Naive thymus-derived CD4-positive, alpha-beta T cell (primary cell): Measurements from ENCODE around the gene RPP30. TPM values are rescaled to one million over a fixed set of nuclear protein-coding genes. Genes with fewer than 3 reads are reported as not detected.
A peak's percentile ranks its signal among the peaks of the same experiment; 100 is the strongest.

ENCODE experiments used
- ATAC-seq: fragments of 150-1000 bp; cut with Tn5 transposase; 2 replicates; pipeline ENCODE4 v1.10.0; 2021; ENCODE audit warnings: mild to moderate bottlenecking, moderate library complexity
- CTCF ChIA-PET: fragments of 350-600 bp; sonication (Branson Sonifier 250); formaldehyde crosslinking; loops from one replicate; lab custom pipeline; 2021; ENCODE audit warnings: antibody characterized with exemption; lab: Charles Lee
- POLR2A ChIA-PET: fragments of 350-600 bp; sonication (Branson Sonifier 250); formaldehyde crosslinking; loops from one replicate; lab custom pipeline; 2021; ENCODE audit warnings: antibody characterized with exemption, inconsistent platforms; lab: Charles Lee
- DNase-seq, 9 donors: peaks; one replicate each; pipeline versions ENCODE4 v3.0.0 to v3.0.0-alpha.2; 2020 to 2022; ENCODE audit warnings: mixed read lengths in 1 of 9
- H3K27ac ChIP-seq: one replicate; pipeline ENCODE4 v1.7.0; 2013; ENCODE audit warnings: mild to moderate bottlenecking, low read depth, low read length, moderate library complexity
- H3K27me3 ChIP-seq, 2 donors: one replicate each; pipeline ENCODE4 v1.7.0; 2013; ENCODE audit warnings: low read length in 2 of 2, mild to moderate bottlenecking in 2 of 2, moderate library complexity in 2 of 2; ENCODE audit not compliant: control insufficient read depth in 2 of 2, insufficient read depth in 2 of 2
- H3K36me3 ChIP-seq, 3 experiments: 1 replicate in 2 of 3; 2 replicates in 1 of 3; pipeline ENCODE4 v1.7.0; 2013; ENCODE audit warnings: low read length in 3 of 3, mild to moderate bottlenecking in 3 of 3, moderate library complexity in 1 of 3; ENCODE audit not compliant: insufficient read depth in 3 of 3, control insufficient read depth in 2 of 3
- H3K4me1 ChIP-seq, 2 donors: one replicate each; pipeline ENCODE4 v1.7.0; 2013; ENCODE audit warnings: low read length in 2 of 2, mild to moderate bottlenecking in 2 of 2, moderate library complexity in 1 of 2; ENCODE audit not compliant: control insufficient read depth in 2 of 2, insufficient read depth in 2 of 2
- H3K4me3 ChIP-seq: 2 replicates; pipeline ENCODE4 v1.7.0; 2013; ENCODE audit warnings: mild to moderate bottlenecking, low read length
- H3K9me3 ChIP-seq, 3 experiments: 1 replicate in 2 of 3; 2 replicates in 1 of 3; pipeline ENCODE4 v1.7.0; 2013; ENCODE audit warnings: low read length in 3 of 3; ENCODE audit not compliant: control insufficient read depth in 2 of 3
- H3K27ac Mint-ChIP-seq, 9 donors: one replicate each; pipeline ENCODE4 v1.8.0; 2020 to 2022; ENCODE audit warnings: mixed read lengths in 9 of 9, mild to moderate bottlenecking in 8 of 9, moderate library complexity in 5 of 9, inconsistent platforms in 2 of 9
- H3K27me3 Mint-ChIP-seq, 5 donors: one replicate each; pipeline ENCODE4 v1.8.0; 2021 to 2022; ENCODE audit warnings: mixed read lengths in 5 of 5, mild to moderate bottlenecking in 1 of 5
- H3K36me3 Mint-ChIP-seq, 5 donors: one replicate each; pipeline ENCODE4 v1.8.0; 2020 to 2022; ENCODE audit warnings: mixed read lengths in 5 of 5, mild to moderate bottlenecking in 3 of 5, inconsistent platforms in 1 of 5
- H3K4me1 Mint-ChIP-seq, 7 donors: one replicate each; pipeline ENCODE4 v1.8.0; 2020 to 2022; ENCODE audit warnings: mixed read lengths in 7 of 7, mild to moderate bottlenecking in 3 of 7, inconsistent platforms in 1 of 7
- H3K4me3 Mint-ChIP-seq, 10 donors: one replicate each; pipeline ENCODE4 v1.8.0; 2020 to 2022; ENCODE audit warnings: mild to moderate bottlenecking in 10 of 10, mixed read lengths in 10 of 10, moderate library complexity in 6 of 10, inconsistent platforms in 2 of 10
- H3K9me3 Mint-ChIP-seq, 11 donors: one replicate each; pipeline ENCODE4 v1.8.0; 2020 to 2022; ENCODE audit warnings: mixed read lengths in 11 of 11, mild to moderate bottlenecking in 4 of 11, inconsistent platforms in 1 of 11, moderate library complexity in 1 of 11
- intact Hi-C, 2 donors: fragments of 100-400 bp; cut with micrococcal nuclease; formaldehyde crosslinking; loops; one replicate each; pipeline ENCODE4 v1.15.1; 2023
- polyA plus RNA-seq, 2 donors: library from polyadenylated mRNA; unstranded; fragments of 300-500 nt; fragmentation: Illumina TruSeq; gene quantifications; one replicate each; pipeline ENCODE4 v1.2.3, GENCODE V29; 2021
- total RNA-seq, 6 experiments: library from RNA in 5 of 6; stranded (reverse) in 5 of 6; gene quantifications; 1 replicate in 5 of 6; 2 replicates in 1 of 6; pipeline ENCODE4 v1.2.3 and lab custom pipeline; 2021 to 2026

The RPP30 gene
- total and polyA plus RNA-seq, 7 experiments from 2014 or later, result 24.1 to 50.0 (median 38.1) TPM

- no peak overlapping the region for H3K27ac Mint-ChIP-seq
- POLR2A ChIA-PET, result no interaction called here
- Histone ChIP-seq H3K4me3 (no peak overlapping the region), H3K9me3 (peaks cover 0 to 8% (median 4%) of the 10 kb centered on the region in 3 experiments), H3K4me1 (no peaks in the 10 kb centered on the region), H3K36me3 (no peaks in the 10 kb centered on the region), H3K27ac (no peak overlapping the region), H3K27me3 (no peaks in the 10 kb centered on the region)
- H3K4me1 Mint-ChIP-seq, result peaks cover 0 to 7% (median 0%) of the 10 kb centered on the region in 7 donors
- H3K4me3 Mint-ChIP-seq, result no peak overlapping the region
- no peak for ATAC-seq
- H3K9me3 Mint-ChIP-seq, result peaks cover 0 to 16% (median 8%) of the 10 kb centered on the region in 11 donors
- H3K27me3 Mint-ChIP-seq, result peaks cover 13 to 45% (median 38%) of the 10 kb centered on the region in 5 donors
- peaks cover under 1 to 6% (median 6%) of the 10 kb centered on the region in 5 donors for H3K36me3 Mint-ChIP-seq
- no peak for DNase-seq
- intact Hi-C loops, result no loop called here
- CTCF ChIA-PET, result no interaction called here
Observed at GRCh38 chr10:90845726-90846125, 26.0 kb upstream of the RPP30 start.

- no peak for ATAC-seq
- intact Hi-C loops, result no loop called here
- Histone ChIP-seq H3K9me3 (peaks cover 0 to 14% (median 4%) of the 10 kb centered on the region in 3 experiments), H3K27ac (no peak overlapping the region), H3K4me3 (no peak overlapping the region), H3K36me3 (no peaks in the 10 kb centered on the region), H3K27me3 (no peaks in the 10 kb centered on the region), H3K4me1 (no peaks in the 10 kb centered on the region)
- no peak for DNase-seq
- CTCF ChIA-PET, result no interaction called here
- peaks cover 0 to 7% (median 0%) of the 10 kb centered on the region in 7 donors for H3K4me1 Mint-ChIP-seq
- peaks cover 0 to 25% (median 14%) of the 10 kb centered on the region in 11 donors for H3K9me3 Mint-ChIP-seq
- POLR2A ChIA-PET, result no interaction called here
- no peak overlapping the region for H3K4me3 Mint-ChIP-seq
- H3K27me3 Mint-ChIP-seq, result peaks cover 11 to 52% (median 44%) of the 10 kb centered on the region in 5 donors
- H3K36me3 Mint-ChIP-seq, result peaks cover 5 to 12% (median 8%) of the 10 kb centered on the region in 5 donors
- no peak overlapping the region for H3K27ac Mint-ChIP-seq
Observed at GRCh38 chr10:90846746-90847145, 25.0 kb upstream of the RPP30 start.

- Mint-ChIP-seq H3K36me3 (peaks cover 7 to 14% (median 9%) of the 10 kb centered on the region in 5 donors), H3K9me3 (peaks cover 0 to 31% (median 16%) of the 10 kb centered on the region in 11 donors), H3K4me3 (no peak overlapping the region), H3K27ac (no peak overlapping the region), H3K27me3 (peaks cover 14 to 59% (median 50%) of the 10 kb centered on the region in 5 donors), H3K4me1 (peaks cover 0 to 7% (median 0%) of the 10 kb centered on the region in 7 donors)
- Histone ChIP-seq H3K36me3 (no peaks in the 10 kb centered on the region), H3K9me3 (peaks cover 0 to 14% (median 4%) of the 10 kb centered on the region in 3 experiments), H3K4me1 (no peaks in the 10 kb centered on the region), H3K27me3 (no peaks in the 10 kb centered on the region), H3K27ac (no peak overlapping the region), H3K4me3 (no peak overlapping the region)
- ATAC-seq (peak; percentile 68), DNase-seq (no peak)
- intact Hi-C loops, result no loop called here
- CTCF ChIA-PET, result no interaction called here
- POLR2A ChIA-PET, result no interaction called here
Observed at GRCh38 chr10:90847436-90847835, 24.3 kb upstream of the RPP30 start.

- intact Hi-C loops, result no loop called here
- no peak for DNase-seq
- H3K27ac Mint-ChIP-seq, result no peak overlapping the region
- ATAC-seq, result no peak
- Histone ChIP-seq H3K27ac (no peak overlapping the region), H3K27me3 (peaks cover 0 to 7% of the 10 kb centered on the region in 2 donors), H3K9me3 (peaks cover 0 to 14% (median 4%) of the 10 kb centered on the region in 3 experiments), H3K36me3 (no peaks in the 10 kb centered on the region), H3K4me3 (no peak overlapping the region), H3K4me1 (no peaks in the 10 kb centered on the region)
- ChIA-PET CTCF (interaction anchor here (0.7 kb wide), 1 partner anchor 1058 kb away, joined by 3 read pairs; no protein-coding TSS in a partner anchor), POLR2A (no interaction called here)
- peaks cover 7 to 14% (median 9%) of the 10 kb centered on the region in 5 donors for H3K36me3 Mint-ChIP-seq
- H3K4me3 Mint-ChIP-seq, result no peak overlapping the region
- H3K4me1 Mint-ChIP-seq, result peaks cover 0 to 7% (median 0%) of the 10 kb centered on the region in 7 donors
- H3K9me3 Mint-ChIP-seq, result peaks cover 0 to 31% (median 16%) of the 10 kb centered on the region in 11 donors
- H3K27me3 Mint-ChIP-seq, result peaks cover 30 to 64% (median 54%) of the 10 kb centered on the region in 5 donors
Observed at GRCh38 chr10:90849956-90850749, 21.6 kb upstream of the RPP30 start.

GRCh38 chr10:90855126-90855525, 16.6 kb upstream of the RPP30 start:
- DNase-seq, result no peak
- Mint-ChIP-seq H3K36me3 (peaks cover 7 to 14% (median 11%) of the 10 kb centered on the region in 5 donors), H3K9me3 (peaks cover 0 to 21% (median 11%) of the 10 kb centered on the region in 11 donors), H3K4me1 (peaks cover 0 to 16% (median 10%) of the 10 kb centered on the region in 7 donors), H3K27me3 (peaks cover 59 to 72% (median 67%) of the 10 kb centered on the region in 5 donors), H3K27ac (no peak overlapping the region), H3K4me3 (no peak overlapping the region)
- CTCF ChIA-PET, result interaction anchor here (1.2 kb wide), 1 partner anchor 20 kb away, joined by 3 read pairs; no protein-coding TSS in a partner anchor
- Histone ChIP-seq H3K27me3 (peaks cover 9 to 23% of the 10 kb centered on the region in 2 donors), H3K4me1 (peaks cover 6 to 11% of the 10 kb centered on the region in 2 donors), H3K4me3 (no peak overlapping the region), H3K36me3 (no peaks in the 10 kb centered on the region), H3K9me3 (peaks cover 0 to 10% (median under 1%) of the 10 kb centered on the region in 3 experiments), H3K27ac (no peak overlapping the region)
- POLR2A ChIA-PET, result no interaction called here
- ATAC-seq, result no peak
- intact Hi-C loops, result loop anchor here in 1 of 2 donors (5.0 kb wide), 1 partner anchor 1153 kb away; the partner anchor contains the start of gene KIF20B

- peaks cover 9 to 23% of the 10 kb centered on the region in 2 donors for H3K27me3 ChIP-seq
- peaks cover 0 to under 1% (median 0%) of the 10 kb centered on the region in 3 experiments for H3K9me3 ChIP-seq
- Mint-ChIP-seq H3K4me1 (peaks cover 0 to 16% (median 10%) of the 10 kb centered on the region in 7 donors), H3K36me3 (peaks cover 0 to 4% (median 4%) of the 10 kb centered on the region in 5 donors), H3K27me3 (peaks cover 57 to 77% (median 60%) of the 10 kb centered on the region in 5 donors), H3K9me3 (peaks cover 0 to 10% (median 4%) of the 10 kb centered on the region in 11 donors), H3K27ac (no peak overlapping the region), H3K4me3 (peak overlapping the region; percentile 39 to 93 (median 72))
- intact Hi-C loops, result loop anchor here in 1 of 2 donors (5.0 kb wide), 1 partner anchor 1154 kb away; the partner anchor contains the start of gene KIF20B
- POLR2A ChIA-PET, result no interaction called here
- H3K4me1 ChIP-seq, result peaks cover 6 to 11% of the 10 kb centered on the region in 2 donors
- H3K36me3 ChIP-seq, result no peaks in the 10 kb centered on the region
- CTCF ChIA-PET, result interaction anchor here (0.6 kb wide), 1 partner anchor 9 kb away, joined by 3 read pairs; no protein-coding TSS in a partner anchor
- ATAC-seq, result no peak
- no peak for DNase-seq
- H3K27ac ChIP-seq, result no peak overlapping the region
- no peak overlapping the region for H3K4me3 ChIP-seq
Observed at GRCh38 chr10:90856261-90856660, 15.5 kb upstream of the RPP30 start.
